Skin epidermis (tissue), 12 donors: ENCODE results near the gene GNG12.
"Not testable (repeated sequence)": the region's sequence is repeated elsewhere in the genome, so short reads cannot be mapped to it uniquely, and the experiment has no call there.

Experiments
- H3K27ac ChIP-seq, 21 experiments: fragments of 200-600 bp; sonication (generic) in 11 of 21; one replicate each; pipeline ENCODE4 v1.5.0; 2020; ENCODE audit warnings: mild to moderate bottlenecking in 3 of 21, inconsistent platforms in 2 of 21, moderate library complexity in 2 of 21
- H3K4me3 ChIP-seq, 7 experiments: fragments of 200-600 bp; sonication (generic) in 2 of 7; one replicate each; pipeline ENCODE4 v1.5.0; 2020; ENCODE audit warnings: inconsistent platforms in 2 of 7, mild to moderate bottlenecking in 2 of 7, moderate library complexity in 1 of 7

Gene GNG12

DNA sequence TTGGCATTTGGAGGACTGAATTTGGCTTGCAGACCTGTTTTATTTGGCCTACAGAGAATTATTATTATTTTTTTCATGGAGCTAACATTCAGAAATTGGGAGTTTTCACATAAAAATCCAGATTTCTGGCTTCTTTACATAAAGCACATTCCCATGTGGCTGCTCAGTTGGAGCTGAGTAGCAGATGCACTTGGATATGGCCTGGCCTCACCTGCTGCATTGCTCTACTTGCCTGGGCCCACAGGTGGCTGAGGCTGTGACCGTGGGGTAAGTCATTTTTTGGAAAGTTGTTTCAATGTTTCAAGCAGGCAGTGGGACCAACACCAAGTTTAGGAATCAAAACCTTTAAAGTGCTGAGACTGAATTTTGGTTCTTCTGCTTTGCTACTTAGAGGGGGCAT is 91.5 kb downstream of the GNG12 start:
- no peak overlapping the region for H3K27ac ChIP-seq
- H3K4me3 ChIP-seq = no peak overlapping the region

- Histone ChIP-seq H3K4me3 (no peak overlapping the region), H3K27ac (no peak overlapping the region)
Measured at GRCh38 chr1:67741121-67741520, 92.1 kb downstream of the GNG12 start.

- Histone ChIP-seq H3K27ac (no peak overlapping the region), H3K4me3 (no peak overlapping the region)
Measured at GRCh38 chr1:67740543-67740942, 92.7 kb downstream of the GNG12 start.

- H3K4me3 ChIP-seq = no peak overlapping the region
- peak overlapping the region in 1 of 21 experiments; percentile 9 for H3K27ac ChIP-seq
Measured at GRCh38 chr1:67739361-67739760, 93.9 kb downstream of the GNG12 start.

DNA sequence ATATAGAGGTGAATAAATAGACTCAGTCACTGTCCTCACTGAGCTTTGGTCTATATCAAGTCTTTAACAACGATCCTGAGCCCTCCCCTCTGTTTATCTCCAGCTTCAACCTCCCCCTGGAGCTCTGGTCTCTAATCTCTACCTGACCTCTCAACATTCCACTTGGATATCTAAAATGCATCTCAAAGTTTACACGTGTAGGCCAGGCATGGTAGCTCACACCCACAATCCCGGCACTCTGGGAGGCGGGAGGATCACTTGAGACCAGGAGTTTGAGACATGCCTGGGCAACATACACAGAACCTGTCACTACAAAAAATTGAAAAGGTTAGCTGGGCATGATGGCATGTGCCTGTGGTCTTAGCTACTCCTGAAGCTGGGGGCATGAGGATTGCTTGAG is 94.9 kb downstream of the GNG12 start:
- Histone ChIP-seq H3K27ac (peak overlapping the region in 5 of 21 experiments; percentile 5 to 51 (median 12)), H3K4me3 (no peak overlapping the region)

GRCh38 chr1:67737875-67738274 is 95.4 kb downstream of the GNG12 start:
- H3K27ac ChIP-seq = peak overlapping the region in 2 of 21 experiments; percentile 5 to 85
- no peak overlapping the region for H3K4me3 ChIP-seq

- H3K27ac ChIP-seq = peak overlapping the region in 20 of 21 experiments; percentile 37 to 86 (median 76)
- H3K4me3 ChIP-seq = no peak overlapping the region
Measured at GRCh38 chr1:67736750-67737149, 96.5 kb downstream of the GNG12 start.

GRCh38 chr1:67735806-67736627 is 97.2 kb downstream of the GNG12 start:
- Histone ChIP-seq H3K27ac (peak overlapping the region in 20 of 21 experiments; percentile 37 to 86 (median 76)), H3K4me3 (peak overlapping the region in 1 of 7 experiments; percentile 9)

DNA sequence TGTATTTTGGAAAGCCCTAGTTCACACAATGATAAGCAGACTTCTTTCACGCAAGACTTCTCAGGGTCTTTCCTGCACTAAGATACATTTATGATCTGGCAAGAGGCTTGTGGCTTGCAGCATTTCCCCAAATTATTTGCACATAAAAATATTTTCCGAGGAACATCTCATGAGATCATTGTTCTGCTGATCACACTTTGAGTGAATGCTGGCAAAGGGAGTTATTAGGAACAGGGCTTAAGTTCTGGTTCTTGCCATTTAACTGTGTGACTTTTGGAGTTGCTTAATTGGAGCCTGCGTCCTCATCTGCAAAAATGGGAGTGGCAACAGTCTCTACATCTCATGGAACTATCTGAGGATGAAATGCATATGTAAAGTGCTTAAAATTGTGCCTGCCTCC is 98.1 kb downstream of the GNG12 start:
- Histone ChIP-seq H3K27ac (peak overlapping the region in 16 of 21 experiments; percentile 21 to 85 (median 76)), H3K4me3 (no peak overlapping the region)

- H3K27ac ChIP-seq = peak overlapping the region in 7 of 21 experiments; percentile 8 to 70 (median 19)
Measured at GRCh38 chr1:67734323-67734690, 99.0 kb downstream of the GNG12 start.

GRCh38 chr1:67733681-67734322 is 99.5 kb downstream of the GNG12 start:
- Histone ChIP-seq H3K27ac (peak overlapping the region in 5 of 21 experiments; percentile 6 to 58 (median 10)), H3K4me3 (no peak overlapping the region)

More at GRCh38 chr1:67734323-67734690, 99.0 kb downstream of the GNG12 start:
- H3K4me3 ChIP-seq = no peak overlapping the region

GRCh38 chr1:67732750-67733151 is 100.5 kb downstream of the GNG12 start:
- Histone ChIP-seq H3K4me3 (no peak overlapping the region), H3K27ac (peak overlapping the region in 4 of 21 experiments; percentile 20 to 43 (median 30))

DNA sequence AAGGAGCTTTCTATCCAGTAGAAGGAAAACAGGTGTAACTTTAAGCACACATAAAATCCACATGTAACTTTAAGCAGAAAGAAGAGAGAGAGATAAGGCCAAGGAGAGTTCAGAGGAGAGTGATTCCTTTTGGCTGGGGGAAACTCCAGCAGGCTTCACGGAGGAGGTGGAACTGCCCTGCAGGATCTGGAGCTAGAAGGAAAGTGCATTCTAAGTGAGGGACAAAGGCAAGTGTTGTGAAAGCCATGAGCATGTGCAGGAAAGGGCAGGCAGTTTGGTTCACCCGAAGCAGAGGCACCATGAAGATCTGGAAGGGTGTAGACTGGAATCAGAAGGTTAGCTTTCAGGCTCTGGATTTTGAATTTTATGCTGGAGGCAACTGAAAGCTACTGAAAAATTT is 101.9 kb downstream of the GNG12 start:
- Histone ChIP-seq H3K27ac (no peak overlapping the region), H3K4me3 (no peak overlapping the region)

GRCh38 chr1:67730312-67730711 is 103.0 kb downstream of the GNG12 start:
- not testable (repeated sequence) for H3K27ac ChIP-seq, H3K4me3 ChIP-seq

DNA sequence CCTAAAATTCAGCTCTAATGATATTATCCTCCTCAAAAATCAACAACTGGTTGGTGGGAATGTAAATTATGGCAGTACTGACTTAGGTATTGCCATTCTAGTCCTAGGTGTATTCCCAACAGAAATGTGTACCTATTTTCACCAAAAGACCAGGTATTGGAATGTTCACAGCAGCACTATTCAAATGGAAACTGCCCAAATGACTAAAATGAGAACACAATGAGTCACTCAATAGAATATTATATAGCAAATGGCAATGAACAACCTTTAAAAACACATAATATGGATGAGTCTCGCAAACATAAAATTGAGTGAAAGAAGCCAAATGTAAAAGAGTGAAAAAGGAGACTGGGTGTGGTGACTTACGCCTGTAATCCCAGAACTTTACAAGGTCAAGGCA is 103.4 kb downstream of the GNG12 start:
- H3K27ac ChIP-seq = no peak overlapping the region
- no peak overlapping the region for H3K4me3 ChIP-seq

- Histone ChIP-seq H3K4me3 (no peak overlapping the region), H3K27ac (peak overlapping the region in 5 of 21 experiments; percentile 8 to 66 (median 52))
Measured at GRCh38 chr1:67726224-67726623, 107.0 kb downstream of the GNG12 start.

DNA sequence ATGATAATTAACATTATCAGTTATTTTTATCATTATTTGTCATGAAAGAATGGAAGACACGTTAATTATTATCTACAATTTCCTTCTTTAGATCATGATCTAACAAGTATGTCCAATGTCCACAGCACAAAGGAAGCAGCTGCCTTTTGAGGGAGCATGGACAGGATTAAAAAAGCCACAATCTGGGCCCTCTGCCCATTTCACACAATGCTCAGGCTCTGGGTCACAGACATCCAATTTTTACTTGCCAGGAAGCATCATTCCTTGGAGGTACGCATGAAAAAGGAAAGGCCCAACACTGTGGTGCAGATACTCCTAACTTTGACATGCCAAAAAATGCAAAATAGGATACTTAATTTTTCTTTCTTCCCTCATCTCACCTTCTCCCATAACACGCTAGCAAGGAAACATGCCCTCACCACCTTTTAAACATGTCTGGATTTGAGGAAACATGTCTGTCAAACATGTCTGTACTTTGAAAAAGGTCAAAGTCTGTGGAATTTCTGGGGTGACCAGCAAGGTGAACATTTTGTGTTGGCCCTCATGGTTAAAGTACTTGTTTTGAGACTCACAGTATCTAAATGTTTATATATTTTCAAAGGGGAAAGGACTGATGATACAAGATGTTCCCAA is 108.2 kb downstream of the GNG12 start:
- H3K4me3 ChIP-seq = no peak overlapping the region
- H3K27ac ChIP-seq = peak overlapping the region in 9 of 21 experiments; percentile 11 to 65 (median 37)

GRCh38 chr1:67723620-67724019 is 109.6 kb downstream of the GNG12 start:
- no peak overlapping the region for H3K4me3 ChIP-seq
- H3K27ac ChIP-seq = peak overlapping the region in 10 of 21 experiments; percentile 3 to 65 (median 34)

DNA sequence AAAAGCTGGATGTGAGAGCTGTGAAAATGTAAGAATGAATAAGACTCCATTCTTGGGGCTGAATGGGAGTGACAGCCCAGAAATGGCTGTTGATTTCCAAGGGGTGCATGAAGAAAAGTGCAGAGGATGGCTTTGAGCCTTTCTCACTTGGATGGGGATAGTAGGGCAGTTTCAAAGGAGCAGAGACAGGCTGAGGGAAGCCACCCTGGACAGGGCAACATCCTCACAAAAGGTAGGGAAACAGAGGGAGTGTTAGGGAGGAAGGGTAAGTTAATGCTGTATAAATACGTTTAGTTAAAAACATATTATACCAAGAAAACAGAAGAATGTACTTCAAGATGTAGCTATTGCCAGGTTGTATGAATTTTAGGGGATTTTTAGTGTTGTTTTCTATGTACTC is 110.1 kb downstream of the GNG12 start:
- Histone ChIP-seq H3K4me3 (no peak overlapping the region), H3K27ac (peak overlapping the region in 7 of 21 experiments; percentile 1 to 65 (median 31))

DNA sequence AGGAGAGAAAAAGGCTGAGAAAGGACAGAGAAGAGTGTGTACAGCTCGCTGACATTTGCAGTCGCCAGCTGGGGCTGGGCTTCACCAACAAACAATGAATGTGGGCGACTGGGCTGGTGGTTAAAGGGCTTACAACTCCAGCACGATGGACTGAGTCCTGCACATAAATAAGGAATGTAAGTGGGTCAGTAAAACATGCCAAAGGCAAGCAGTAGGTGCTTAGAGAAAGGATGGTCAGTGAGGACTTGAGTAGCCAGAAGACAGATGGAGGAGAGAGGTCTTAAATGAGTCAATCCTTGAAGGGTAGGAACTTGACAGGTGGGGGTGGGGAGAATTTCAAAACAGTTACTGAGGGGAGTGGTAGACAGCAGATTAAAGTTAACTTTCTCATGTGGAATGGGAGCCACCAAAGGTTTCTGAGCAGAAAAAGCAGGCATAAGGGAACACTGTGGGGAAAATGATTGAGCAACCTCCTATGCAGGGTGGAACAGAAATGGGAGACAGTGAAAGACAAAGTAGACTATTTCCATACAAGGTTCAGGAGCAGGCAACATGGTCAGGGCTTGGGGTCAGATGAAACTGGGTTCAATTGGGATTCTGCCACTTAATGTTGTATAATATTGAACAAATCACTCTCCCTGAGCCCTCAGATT is 110.8 kb downstream of the GNG12 start:
- Histone ChIP-seq H3K27ac (peak overlapping the region in 5 of 21 experiments; percentile 1 to 30 (median 3)), H3K4me3 (no peak overlapping the region)
